Medulla oblongata (tissue), 1 donor: ENCODE results near the gene ANTXR2.
"Not testable (repeated sequence)": the region's sequence is repeated elsewhere in the genome, so short reads cannot be mapped to it uniquely, and the experiment has no call there.

Experiments used
- DNase-seq: peaks from one replicate; pipeline ENCODE4 v3.0.0-alpha.2; 2015; ENCODE audit errors: extremely low spot score

Gene ANTXR2

DNA sequence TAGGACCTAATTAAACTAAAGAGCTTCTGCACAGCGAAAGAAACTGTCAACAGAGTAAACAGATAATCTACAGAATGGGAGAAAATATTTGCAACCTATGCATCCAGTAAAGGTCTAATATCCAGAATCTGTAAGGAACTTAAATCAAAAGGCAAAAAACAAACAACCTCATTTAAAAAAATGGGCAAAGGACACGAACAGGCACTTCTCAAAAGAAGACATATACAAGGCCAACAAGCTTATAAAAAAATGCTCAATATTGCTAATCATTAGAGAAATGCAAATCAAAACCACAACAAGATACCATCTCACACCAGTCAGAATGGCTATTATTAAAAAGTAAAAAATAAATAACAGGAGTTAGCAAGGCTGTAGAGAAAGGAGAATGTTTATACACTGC lies 81.9 kb downstream of the ANTXR2 start:
- not testable (repeated sequence) for DNase-seq

DNA sequence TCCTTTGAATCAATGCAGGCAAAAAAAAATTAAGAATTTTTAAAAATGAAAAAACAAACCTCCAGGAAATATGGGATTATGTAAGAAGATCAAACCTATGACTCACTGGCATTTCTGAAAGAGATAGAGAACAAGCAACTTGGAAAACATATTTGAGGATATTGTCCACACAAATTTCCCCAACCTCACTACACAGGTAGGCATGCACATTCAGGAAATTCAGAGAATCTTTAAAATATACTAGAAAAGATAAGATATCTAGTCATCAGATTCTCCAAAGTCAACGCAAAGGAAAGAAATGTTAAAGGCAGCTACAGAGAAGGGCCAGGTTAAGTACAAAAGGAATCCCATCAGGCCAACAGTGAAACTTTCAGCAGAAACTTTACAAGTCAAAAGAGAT lies 85.6 kb downstream of the ANTXR2 start:
- no peak for DNase-seq

DNA sequence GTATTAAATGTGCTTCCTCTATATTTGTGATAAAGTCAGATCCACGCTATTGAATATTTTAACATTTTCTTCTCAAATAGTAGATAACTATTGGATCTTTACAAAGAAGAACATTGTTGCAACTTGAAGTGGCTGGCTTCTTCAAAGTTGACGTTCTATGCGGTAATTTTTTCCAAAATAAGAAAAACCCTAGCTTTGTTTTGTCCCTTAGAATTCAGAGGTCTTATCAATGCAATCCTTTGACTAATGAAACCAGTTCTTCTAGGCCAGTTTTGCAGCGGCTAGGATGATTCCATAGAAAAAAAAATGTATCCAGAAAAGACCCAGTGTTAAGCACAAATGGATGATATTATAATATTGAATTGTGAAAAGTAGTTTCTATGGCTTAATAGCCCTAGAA lies 89.6 kb downstream of the ANTXR2 start:
- DNase-seq: no peak

DNA sequence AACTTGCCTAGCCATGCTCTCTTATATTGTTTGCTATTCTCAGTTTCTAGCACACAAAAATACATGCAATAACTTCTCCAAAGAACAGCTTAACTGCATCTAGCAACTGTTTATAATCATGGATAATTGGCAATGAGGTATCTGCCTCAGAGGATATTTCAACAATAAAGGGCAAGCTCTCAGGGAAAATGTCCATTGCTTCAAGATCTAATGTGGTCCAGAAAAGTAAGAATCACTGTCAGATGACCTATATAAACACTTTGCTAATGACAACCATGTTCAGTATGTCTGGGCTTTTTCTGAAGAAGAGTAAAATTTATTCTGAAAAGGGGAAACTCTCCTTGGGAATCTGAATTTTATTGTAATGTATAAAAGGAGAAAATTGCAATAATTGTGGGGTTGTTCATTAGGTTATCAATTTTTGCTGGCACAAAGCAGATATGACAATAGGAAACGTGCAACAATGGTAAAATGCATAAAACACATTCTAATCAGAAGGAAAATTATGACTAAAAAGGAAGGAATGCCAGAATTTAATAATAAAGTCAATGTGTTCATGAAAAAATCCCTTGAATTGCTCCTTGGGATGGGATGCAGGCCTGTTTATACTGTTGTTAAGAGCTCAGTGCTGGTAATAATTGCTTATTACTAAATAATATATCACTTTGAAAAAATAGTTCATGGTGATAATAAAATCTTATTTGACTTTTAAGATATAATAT lies 90.3 kb downstream of the ANTXR2 start:
- no peak for DNase-seq

DNA sequence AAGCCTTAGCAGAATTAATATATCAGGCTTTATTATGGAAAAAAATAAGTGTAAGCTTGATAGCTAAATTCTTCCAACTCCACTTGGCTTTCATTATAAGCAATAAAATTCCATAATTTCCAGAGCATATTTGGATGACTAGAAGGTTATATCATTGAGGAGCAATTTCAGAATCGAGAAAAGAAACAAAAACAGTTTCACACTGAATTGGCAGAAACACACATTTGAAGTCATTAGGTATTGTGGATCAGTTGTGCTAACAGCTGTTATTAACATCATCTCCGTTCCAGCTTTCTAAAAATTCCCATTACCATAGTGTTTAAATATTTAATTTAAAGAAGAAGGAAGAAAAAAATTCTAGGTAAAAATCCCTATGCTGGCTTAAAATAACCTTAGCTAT lies 92.6 kb downstream of the ANTXR2 start:
- no peak for DNase-seq

DNA sequence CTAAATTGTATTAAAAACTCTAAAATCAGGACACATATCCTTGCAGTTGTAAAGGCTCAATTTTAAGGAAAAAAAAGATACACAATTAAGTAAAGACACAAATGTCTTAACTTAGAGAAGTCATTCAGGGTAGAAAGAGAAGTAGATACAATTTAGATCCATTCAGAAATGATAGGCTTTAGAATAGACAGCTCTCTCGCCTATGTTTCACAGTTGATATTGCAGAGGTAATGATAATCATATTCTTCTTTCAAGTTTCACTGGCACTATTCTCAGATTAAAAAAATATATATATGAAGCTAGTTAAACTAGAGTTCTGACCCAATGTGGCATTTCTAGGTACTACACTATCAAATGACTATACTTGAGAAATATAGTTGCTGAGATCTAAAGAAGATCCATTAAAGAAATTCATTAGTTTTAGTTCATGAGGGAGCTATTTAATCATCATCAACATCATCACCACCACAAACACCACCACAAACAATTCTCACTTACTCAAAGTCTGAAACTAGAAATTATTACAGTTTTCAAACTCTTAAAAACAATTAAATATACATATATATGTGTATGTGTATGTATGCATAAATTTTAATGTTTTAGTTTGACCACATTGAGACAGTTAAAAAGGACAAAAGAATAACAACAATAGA lies 93.1 kb downstream of the ANTXR2 start:
- no peak for DNase-seq

DNA sequence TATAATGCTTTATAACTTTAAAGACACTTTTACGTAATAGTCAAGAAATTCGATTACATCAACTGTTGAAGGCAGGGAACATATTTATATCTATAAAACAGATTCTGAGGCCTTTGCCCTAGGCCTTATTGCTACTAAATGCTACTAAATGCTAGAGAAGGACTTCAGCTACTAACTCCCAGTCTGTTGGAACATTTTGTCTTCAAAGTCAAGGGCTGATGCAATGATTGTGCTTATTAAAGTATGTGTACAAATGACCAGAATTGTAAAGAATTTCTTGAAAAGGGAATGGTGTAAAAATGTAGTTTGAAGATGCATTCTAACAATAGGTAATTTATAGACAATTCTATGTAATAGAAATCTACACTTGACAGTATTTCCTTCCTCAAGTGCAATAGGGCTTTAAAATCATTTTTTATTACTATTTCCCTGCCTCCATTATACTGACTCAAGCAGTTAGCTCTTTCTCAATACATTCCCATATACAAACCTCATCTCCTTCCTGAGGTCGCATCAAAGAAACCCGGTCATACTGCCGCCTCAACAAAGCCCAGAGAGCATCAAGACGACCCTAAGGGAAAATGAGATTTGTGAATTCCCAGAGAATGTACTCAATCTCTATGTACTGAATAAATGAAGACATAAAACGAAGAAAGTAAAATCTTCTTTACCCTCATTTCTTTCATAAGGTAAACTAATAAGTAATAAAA lies 95.7 kb downstream of the ANTXR2 start:
- DNase-seq: no peak

DNA sequence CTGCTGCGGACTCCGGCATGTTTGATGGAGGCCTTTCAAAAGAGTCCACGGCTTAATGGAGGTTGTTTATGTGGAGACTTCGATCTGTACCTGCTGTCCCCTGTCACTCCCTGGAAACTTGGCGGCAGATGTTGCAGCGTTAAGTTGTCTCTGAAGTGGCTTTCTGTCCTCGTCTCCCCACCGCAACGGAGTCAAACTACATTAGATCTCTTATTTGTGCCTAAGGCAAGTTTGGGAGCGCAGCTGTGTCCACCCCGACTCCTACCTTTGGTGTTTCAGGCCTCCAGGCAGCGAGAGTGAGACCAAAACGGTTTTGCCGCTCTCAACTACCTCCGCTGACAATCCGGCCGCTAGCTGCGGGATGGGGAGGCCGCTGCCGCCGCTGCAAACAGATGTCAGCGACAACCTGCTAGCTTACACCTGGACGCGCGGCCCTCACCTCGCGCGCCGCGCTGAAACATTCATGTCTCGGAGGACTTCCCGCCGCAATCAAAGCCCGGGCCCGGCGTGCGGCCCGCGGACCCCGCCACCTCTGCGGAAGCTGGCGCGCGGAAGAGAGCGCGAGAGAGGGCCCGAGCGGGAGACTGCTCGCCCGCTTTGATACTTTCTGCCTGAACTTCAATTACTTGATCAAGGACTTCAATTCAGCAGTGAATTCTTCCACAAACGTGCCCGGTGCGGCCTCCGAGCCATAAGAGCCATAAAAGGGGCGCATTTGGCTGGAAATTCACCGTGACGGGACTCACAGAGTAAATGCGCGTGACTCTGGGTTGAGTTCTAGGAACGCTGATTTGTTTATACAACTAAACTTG lies 108.4 kb downstream of the ANTXR2 start:
- peak; percentile 9 for DNase-seq

DNA sequence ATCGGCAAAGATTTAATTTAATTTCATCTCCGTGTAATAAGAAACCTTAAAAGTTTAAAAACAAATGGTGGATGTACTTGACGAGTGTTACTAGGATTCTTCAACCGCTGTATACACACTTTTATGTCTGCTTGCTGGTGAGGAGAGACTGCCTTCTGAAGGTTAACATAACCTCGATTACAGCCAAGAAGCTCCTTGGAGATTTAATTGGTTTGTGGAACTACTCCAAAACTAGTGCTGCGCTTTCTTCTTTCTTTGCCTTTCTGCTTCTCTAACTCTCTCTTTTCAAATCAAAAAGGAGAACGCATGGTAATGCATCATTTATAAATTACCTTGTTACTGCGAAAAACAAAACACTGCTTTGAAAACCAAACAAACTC lies 109.0 kb downstream of the ANTXR2 start:
- DNase-seq: peak; percentile 12

DNA sequence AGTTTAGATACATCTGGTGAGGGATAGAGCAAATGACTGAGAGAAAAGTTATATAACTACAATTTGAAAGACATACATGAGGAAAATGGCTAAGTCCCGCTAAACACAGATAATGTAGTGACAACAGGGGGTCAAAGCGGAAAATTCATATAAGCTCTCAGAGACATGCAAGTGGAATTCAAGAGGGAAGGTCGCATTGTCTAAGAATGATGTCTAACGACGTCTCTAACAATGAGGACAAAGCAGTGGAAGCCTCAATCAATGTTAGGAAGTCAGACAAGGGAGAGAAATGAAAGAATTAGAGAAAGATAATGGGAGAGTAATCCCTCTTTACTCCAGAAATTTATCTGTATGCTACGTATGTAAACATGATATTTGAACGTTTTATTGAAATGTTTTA lies 113.4 kb downstream of the ANTXR2 start:
- no peak for DNase-seq

DNA sequence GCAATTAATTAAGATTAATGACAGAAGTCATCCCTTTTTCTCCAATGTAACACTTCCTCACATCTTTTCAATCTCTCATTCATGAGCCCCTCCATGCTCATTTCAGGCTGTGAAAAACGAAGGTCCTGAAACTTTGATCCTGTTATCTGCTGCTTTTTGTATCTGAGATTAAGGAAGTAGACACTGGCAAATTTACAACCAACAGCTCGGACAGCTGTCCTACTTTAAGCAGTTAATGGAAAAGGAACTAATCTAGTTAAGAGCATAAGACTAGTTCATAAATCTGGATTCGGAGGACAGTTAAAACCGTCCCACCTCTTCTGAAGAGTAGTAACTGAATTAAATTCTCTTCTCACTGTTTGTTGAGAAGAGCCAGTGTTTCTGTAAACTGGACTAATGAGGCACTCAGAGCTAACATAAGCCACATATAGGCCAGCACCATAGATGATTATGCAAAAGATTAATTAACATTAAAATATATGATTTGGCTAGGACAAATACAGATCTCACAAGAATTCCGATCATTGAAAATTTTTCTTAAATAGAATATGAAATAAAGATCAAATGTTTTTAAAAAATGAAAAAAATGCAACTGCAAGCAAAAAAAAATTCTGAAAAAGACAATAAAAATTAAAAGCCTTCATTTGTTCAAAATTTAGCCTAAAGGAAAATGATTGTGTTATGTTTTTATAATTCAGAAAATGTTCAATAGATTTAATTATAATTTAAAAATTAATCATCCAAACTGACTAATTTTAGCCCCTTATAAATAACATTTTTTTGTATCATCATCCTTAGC lies 114.4 kb downstream of the ANTXR2 start:
- no peak for DNase-seq

DNA sequence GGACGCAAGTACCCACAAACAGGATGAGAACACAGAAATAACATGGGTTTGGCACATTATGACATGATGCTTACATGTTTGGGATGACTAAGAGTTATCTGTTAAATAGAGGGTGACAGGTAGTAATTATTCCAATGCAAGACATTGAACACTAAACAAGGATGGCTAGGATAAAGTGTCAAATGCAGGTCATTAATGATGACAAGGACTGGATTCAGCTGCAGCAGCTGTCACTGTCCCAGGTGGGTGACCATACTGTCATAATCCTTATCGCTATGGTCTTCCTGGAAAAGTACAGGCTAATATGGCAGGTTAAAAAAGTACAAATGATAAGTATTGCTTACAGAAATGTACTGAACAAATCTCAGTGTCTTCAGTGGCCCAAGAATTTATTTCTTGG lies 123.9 kb downstream of the ANTXR2 start:
- DNase-seq: no peak

DNA sequence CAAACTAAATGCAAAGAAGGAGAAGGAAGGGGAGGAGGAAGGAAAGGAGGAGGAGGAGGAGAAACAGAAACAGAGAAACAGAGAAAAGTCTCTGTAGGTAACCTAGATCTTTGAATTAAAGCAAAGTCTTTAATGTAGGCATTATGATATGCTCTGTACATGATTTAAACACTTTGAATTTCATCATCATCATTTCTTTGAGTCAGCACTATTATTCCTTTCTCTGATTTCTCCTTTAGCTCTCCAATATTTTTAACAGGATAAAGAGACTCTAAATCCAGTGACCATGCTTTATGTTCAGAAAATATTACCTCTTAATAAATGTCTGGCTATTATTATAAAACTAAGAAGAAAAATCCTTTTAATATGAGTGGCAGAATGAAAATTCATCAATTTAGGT lies 124.3 kb downstream of the ANTXR2 start:
- DNase-seq: no peak

DNA sequence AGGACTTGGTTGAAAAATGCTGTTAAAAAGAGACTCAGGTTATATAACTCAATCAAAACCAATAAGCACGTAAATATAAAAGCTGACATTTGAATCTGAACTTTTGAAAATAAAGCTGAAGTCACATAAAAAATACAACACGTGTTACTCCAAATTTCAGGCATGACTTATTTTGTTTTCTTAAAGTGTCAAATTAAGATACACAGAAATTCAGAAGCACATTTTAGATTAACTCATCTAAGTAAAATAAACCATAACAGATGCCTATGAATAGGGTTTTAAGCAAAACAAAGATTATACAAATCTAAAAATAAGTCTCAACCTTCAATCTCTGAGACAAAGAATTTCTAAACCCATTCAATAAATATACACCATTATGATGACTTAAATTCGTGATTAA lies 124.8 kb downstream of the ANTXR2 start:
- DNase-seq: no peak

DNA sequence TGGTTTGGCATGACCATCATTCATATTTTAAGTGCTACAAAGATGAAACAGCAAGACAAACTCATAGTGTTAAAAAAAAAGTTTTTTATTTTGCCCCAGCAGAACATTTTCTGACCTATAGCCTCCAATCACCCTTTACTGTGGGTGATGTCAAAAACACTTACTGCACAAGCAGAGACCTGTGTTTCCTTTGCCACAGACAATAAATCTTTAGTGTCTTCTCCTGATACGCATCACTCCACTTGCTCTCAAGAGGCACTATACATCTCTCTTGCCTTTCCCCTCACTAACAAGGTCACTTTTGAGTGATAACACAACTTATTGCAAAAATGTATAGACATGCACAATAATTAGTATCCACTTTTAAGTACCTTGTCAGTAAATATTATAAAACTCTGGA lies 125.6 kb downstream of the ANTXR2 start:
- DNase-seq: no peak

DNA sequence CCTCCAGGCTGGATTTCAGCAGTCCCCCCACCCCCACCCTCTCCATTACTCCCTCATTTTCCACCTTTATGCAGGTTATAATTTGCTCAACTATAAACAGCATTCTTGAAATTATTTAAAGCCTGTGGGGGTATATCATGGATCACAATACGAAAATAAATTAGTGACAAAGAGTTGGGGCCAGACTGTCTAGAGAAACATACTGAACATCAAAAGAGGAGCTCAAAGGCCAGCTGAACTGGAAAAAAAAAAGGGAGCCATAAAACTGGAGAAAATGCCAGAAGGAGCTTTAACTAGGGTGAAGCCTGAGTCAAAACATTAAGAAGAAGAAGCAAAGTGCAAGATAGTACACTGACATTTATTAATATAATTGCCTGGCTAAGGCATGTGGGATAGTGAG lies 137.8 kb downstream of the ANTXR2 start:
- DNase-seq: no peak

DNA sequence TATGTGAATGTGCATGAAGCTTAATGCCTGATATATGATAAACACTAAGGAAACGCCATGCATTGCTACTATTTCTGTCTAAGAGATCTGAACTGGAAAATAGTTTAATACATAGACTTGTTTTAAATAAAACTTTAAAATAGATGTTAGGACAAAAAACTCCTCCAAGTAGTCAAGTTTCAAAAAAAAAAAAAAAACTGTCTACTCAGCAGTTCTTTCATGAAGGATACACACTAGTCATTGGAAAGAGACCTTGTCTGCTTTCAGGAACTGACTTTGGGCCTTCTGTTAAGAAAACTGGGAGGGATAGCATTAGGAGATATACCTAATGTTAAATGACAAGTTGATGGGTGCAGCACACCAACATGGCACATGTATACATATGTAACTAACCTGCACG lies 138.4 kb downstream of the ANTXR2 start:
- no peak for DNase-seq

DNA sequence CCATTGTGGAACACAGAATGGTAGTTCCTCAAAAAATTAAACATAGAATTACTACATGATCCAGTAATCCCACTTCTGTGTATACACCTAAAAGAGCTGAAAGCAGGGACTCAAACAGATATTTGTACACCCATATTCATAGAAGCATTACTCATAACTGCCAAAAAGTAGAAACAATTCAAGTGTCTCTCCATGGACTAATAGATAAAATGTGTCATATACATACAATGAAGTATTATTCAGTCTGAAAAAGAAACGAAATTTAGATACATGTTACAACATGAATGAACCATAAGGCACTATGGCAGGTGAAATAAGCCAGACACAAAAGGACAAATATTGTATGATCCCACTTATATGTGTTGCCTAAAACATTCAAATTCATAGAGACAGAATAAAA lies 145.1 kb downstream of the ANTXR2 start:
- no peak for DNase-seq

DNA sequence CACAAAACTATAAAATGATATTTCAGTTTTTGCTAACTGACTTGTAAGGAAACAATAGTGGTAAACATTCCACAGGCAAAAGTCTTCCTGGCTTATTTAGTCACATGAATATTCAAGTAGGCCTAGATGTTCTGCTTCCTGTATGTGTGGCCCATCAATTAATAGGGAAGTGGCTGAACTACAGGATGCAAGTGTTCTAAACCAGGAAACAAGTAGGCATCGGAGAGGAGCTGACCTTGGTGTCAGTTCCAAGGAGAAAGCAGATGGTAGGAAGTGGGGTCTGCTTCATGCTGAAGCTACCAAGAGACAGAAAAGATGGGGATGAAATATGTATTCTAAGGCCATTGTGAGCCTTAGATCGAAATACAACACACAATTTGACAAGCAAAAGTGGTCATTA lies 149.7 kb downstream of the ANTXR2 start:
- no peak for DNase-seq

DNA sequence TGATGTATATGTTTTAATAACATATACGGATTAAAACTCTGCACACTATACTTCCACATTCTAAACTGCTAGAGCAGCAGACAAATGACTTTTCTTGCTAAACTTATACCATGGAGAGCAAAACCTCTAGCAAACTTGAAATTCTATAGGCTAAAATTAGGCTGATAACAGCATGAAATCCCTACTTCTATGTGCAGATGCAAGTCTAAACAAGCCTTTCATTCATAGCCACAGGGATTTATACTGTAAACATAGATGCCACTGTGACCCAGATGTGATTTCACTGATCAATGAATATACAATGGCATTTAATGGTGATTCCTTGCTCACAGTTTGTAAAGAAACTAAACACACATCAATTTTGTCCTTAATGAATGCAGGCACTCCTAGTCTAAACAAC lies 151.0 kb downstream of the ANTXR2 start:
- no peak for DNase-seq

DNA sequence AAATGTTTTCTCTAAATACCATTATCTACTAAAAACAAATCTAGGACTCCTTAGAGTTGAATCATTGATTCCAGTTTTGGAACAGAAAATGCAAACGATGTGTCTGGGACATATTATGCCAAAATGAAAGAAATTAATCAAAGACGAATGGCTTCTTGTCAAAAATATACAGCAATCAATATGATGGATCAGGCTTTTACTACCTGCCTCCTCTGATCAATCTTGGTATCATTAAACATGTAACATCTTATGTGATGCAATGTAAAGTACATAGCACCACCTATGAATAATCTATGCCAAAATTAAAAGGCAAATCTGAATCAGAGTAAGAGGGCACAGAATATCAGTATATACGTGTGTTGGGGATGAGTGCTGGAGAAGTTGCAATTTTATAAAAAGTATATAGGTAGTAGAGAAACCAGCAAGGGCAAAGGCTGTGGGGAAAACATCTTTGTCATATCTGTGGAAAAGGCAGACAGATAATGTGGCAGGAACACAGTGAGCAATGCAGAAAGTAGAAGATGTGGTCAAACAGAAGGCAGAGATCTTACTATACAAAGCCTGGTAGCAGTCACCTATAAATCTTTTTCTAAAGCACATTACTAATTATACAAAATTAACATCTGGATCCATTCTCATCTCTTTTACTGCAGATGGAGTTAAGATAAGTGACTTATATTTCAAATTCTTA lies 152.7 kb downstream of the ANTXR2 start:
- no peak for DNase-seq
